Measurements from ENCODE around the gene AKAP7.

The AKAP7 gene

DNA sequence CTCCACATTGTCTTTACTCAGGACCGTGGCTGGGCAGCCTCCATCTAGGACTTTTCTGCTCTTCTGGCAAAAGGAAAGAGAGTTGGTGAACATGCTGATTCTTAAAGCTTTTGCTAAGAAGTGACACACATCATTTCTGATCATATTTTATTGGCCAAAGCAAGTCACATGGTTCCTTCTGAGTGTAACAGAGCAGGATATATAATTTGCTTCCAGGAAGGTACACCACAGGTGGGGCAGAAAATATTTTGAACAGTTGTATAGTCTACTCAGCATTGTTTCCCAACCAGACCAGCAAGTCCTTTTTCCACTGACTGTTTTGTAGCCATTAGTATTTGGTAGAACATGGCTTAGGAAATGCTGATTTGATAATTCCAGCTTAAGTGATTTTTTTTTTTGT is 73.5 kb downstream of the AKAP7 start:
- no peaks in the 10 kb centered on the region for H3K36me3 ChIP-seq (ENCODE audit: control insufficient read depth, insufficient read depth, low read length)
- H3K9me3 ChIP-seq (ENCODE audit: control insufficient read depth, insufficient read depth, low read length) = no peaks in the 10 kb centered on the region
- H3K9ac ChIP-seq (ENCODE audit: low read depth, low read length) = no peak overlapping the region
- no peak overlapping the region for H3K4me3 ChIP-seq (ENCODE audit: low read depth, low read length)
- no peaks in the 10 kb centered on the region for H3K27me3 ChIP-seq (ENCODE audit: control insufficient read depth, insufficient read depth, low read length)
- H3K4me1 ChIP-seq (ENCODE audit: control insufficient read depth, insufficient read depth, low read length) = peaks cover 8% of the 10 kb centered on the region

DNA sequence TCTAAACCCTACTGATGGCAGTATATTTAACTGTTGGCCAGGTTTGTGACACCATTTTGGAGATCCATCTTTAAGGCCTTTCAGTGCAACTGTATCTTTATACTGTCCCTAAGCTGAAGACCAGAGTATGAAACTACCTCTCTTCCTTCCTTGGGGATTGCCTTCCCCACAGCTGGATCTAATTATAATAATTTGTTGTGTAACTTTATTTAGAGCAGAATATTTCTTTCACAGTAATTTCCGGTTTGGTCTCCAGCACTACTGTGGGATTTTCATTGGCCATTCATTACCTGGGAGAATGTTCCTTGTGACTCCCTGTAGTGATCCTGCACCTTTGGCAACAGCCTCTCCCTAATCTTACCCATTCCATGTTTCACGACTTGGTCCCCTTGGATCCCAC is 75.2 kb downstream of the AKAP7 start:
- Histone ChIP-seq H3K4me3 (ENCODE audit: low read depth, low read length) (no peak overlapping the region), H3K4me1 (ENCODE audit: control insufficient read depth, insufficient read depth, low read length) (peaks cover 6% of the 10 kb centered on the region), H3K36me3 (ENCODE audit: control insufficient read depth, insufficient read depth, low read length) (no peaks in the 10 kb centered on the region), H3K27me3 (ENCODE audit: control insufficient read depth, insufficient read depth, low read length) (no peaks in the 10 kb centered on the region), H3K9me3 (ENCODE audit: control insufficient read depth, insufficient read depth, low read length) (no peaks in the 10 kb centered on the region), H3K9ac (ENCODE audit: low read depth, low read length) (no peak overlapping the region)

DNA sequence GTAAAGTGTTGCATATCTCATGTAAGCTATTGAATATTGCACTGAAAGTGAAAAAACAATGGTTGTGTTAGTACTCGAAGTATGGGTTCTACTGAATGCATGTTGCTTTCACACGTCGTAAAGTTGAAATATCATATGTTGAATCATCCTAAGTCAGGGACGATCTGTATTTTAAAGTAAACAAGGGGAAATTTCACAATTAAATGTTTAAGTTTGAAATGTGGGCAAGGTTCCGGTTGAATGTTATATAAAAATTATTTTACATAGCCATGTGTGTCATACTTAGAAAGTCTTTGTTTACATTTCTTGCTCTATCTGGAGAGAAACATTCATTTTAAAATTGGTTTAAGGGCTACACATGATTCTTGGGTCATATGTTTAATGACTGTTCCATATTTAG is 76.8 kb downstream of the AKAP7 start:
- Histone ChIP-seq H3K4me1 (ENCODE audit: control insufficient read depth, insufficient read depth, low read length) (peaks cover 5% of the 10 kb centered on the region), H3K4me3 (ENCODE audit: low read depth, low read length) (no peak overlapping the region)

DNA sequence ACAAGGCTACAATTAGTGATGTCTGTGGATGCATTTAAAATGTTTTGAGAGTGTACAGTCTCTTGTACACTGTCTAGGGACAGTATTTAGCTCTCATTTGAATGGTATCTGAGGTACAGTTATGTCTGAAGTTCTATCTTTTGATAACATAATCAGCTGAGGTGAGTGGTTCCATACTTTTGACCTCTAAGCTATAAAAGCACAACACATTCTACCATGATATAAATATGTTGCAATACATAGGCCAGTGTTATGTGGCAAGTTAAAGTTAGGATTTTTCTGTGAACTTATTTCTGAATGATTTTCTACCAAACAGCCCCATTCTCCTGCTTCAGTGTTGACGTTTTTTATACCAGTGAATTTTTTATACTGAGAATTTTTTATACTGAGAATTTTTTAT is 77.6 kb downstream of the AKAP7 start:
- Histone ChIP-seq H3K27me3 (ENCODE audit: control insufficient read depth, insufficient read depth, low read length) (no peaks in the 10 kb centered on the region), H3K9me3 (ENCODE audit: control insufficient read depth, insufficient read depth, low read length) (no peaks in the 10 kb centered on the region), H3K9ac (ENCODE audit: low read depth, low read length) (no peak overlapping the region), H3K4me3 (ENCODE audit: low read depth, low read length) (no peak overlapping the region), H3K4me1 (ENCODE audit: control insufficient read depth, insufficient read depth, low read length) (peaks cover 5% of the 10 kb centered on the region), H3K36me3 (ENCODE audit: control insufficient read depth, insufficient read depth, low read length) (no peaks in the 10 kb centered on the region)

More for the DNA sequence above, 76.8 kb downstream of the AKAP7 start:
- Histone ChIP-seq H3K36me3 (ENCODE audit: control insufficient read depth, insufficient read depth, low read length) (no peaks in the 10 kb centered on the region), H3K9ac (ENCODE audit: low read depth, low read length) (no peak overlapping the region), H3K9me3 (ENCODE audit: control insufficient read depth, insufficient read depth, low read length) (no peaks in the 10 kb centered on the region), H3K27me3 (ENCODE audit: control insufficient read depth, insufficient read depth, low read length) (no peaks in the 10 kb centered on the region)

DNA sequence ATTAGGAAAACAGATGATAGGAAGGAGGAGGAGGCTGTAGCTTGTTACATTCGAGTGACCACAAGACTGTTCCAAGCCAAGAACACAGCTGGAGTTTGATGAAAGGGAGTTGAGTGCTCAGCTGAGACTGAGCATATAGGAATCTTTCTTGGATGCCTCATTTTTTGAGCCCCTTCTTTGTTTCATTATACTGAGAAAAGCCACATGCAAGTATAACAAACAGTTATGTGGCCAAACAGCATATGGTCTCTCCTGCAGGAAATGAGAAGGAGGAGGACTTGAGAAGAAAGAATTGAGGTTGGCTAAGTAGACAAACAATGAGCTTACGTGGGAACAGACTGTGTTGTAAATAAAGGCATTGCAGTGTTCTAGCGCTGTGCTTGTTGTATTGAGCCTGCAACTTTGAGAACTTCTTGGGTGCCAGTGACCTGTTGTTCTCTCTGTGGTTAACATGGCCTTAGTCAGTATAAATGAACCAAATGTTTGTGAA is 78.3 kb downstream of the AKAP7 start:
- Histone ChIP-seq H3K9ac (ENCODE audit: low read depth, low read length) (no peak overlapping the region), H3K27me3 (ENCODE audit: control insufficient read depth, insufficient read depth, low read length) (no peaks in the 10 kb centered on the region), H3K4me3 (ENCODE audit: low read depth, low read length) (no peak overlapping the region), H3K4me1 (ENCODE audit: control insufficient read depth, insufficient read depth, low read length) (no peaks in the 10 kb centered on the region), H3K9me3 (ENCODE audit: control insufficient read depth, insufficient read depth, low read length) (no peaks in the 10 kb centered on the region), H3K36me3 (ENCODE audit: control insufficient read depth, insufficient read depth, low read length) (no peaks in the 10 kb centered on the region)

DNA sequence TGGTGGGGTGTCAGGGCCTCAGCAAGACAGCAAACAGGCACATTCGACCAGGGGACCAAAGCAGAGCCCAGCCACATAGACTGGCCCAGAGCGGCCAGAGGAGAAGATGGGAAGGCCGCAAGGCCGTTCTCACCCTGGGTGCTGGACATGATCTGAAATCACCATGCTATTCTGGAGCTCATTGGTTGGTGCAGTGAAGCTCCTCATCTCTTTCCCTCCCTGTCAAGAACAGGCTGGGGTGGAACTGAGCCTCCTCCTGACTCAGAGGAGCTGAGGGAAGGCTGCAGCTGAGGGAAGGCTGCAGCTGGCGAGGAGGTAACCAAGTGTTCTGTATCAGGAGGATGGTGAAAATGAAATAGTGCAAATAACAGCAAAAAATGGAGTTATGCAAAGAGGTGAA is 80.0 kb downstream of the AKAP7 start:
- no peak overlapping the region for H3K4me3 ChIP-seq (ENCODE audit: low read depth, low read length)
- no peaks in the 10 kb centered on the region for H3K36me3 ChIP-seq (ENCODE audit: control insufficient read depth, insufficient read depth, low read length)
- no peak overlapping the region for H3K9ac ChIP-seq (ENCODE audit: low read depth, low read length)
- no peaks in the 10 kb centered on the region for H3K27me3 ChIP-seq (ENCODE audit: control insufficient read depth, insufficient read depth, low read length)
- H3K4me1 ChIP-seq (ENCODE audit: control insufficient read depth, insufficient read depth, low read length) = no peaks in the 10 kb centered on the region
- no peaks in the 10 kb centered on the region for H3K9me3 ChIP-seq (ENCODE audit: control insufficient read depth, insufficient read depth, low read length)

DNA sequence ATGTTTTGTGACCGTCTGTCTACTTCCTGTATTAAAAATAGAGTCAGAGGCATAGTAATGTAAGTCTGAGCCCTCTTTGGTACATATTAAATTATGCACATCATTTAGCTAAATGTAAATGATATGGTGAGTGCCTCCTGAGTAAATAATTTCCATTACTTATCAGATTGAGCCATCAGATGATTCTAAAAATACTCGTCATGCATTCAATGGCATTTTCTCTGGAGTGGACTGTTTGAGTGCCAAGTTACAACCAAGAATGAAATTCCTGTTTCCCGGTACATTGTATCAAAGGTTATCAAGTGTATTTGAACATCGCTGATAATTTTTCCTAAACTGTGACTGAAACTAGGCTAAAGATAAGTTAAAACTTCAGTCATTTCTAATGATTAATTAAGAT is 81.0 kb downstream of the AKAP7 start:
- Histone ChIP-seq H3K9ac (ENCODE audit: low read depth, low read length) (no peak overlapping the region), H3K4me3 (ENCODE audit: low read depth, low read length) (no peak overlapping the region), H3K4me1 (ENCODE audit: control insufficient read depth, insufficient read depth, low read length) (no peaks in the 10 kb centered on the region), H3K36me3 (ENCODE audit: control insufficient read depth, insufficient read depth, low read length) (no peaks in the 10 kb centered on the region), H3K27me3 (ENCODE audit: control insufficient read depth, insufficient read depth, low read length) (no peaks in the 10 kb centered on the region), H3K9me3 (ENCODE audit: control insufficient read depth, insufficient read depth, low read length) (no peaks in the 10 kb centered on the region)

DNA sequence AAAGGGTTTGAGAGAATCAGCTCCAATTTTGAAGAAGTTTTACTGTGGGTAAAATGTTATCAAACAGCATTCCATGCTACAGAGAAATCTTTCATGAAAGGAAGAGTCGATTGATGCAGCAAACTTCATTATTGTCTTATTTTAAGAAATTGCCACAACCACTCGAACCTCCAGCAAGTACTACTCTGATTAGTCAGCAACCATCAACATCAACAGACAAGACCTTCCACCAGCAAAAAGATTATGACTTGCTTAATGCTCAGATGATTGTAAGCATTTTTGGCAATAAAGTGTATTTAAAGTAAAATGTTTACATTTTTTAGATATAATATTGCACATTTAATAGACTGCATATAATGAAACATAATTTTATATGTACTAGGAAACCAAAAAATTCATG is 87.5 kb downstream of the AKAP7 start:
- H3K4me3 ChIP-seq (ENCODE audit: low read depth, low read length) = no peak overlapping the region
- no peak overlapping the region for H3K9ac ChIP-seq (ENCODE audit: low read depth, low read length)
- H3K4me1 ChIP-seq (ENCODE audit: control insufficient read depth, insufficient read depth, low read length) = peaks cover 8% of the 10 kb centered on the region
- H3K36me3 ChIP-seq (ENCODE audit: control insufficient read depth, insufficient read depth, low read length) = no peaks in the 10 kb centered on the region
- no peaks in the 10 kb centered on the region for H3K9me3 ChIP-seq (ENCODE audit: control insufficient read depth, insufficient read depth, low read length)
- no peaks in the 10 kb centered on the region for H3K27me3 ChIP-seq (ENCODE audit: control insufficient read depth, insufficient read depth, low read length)

DNA sequence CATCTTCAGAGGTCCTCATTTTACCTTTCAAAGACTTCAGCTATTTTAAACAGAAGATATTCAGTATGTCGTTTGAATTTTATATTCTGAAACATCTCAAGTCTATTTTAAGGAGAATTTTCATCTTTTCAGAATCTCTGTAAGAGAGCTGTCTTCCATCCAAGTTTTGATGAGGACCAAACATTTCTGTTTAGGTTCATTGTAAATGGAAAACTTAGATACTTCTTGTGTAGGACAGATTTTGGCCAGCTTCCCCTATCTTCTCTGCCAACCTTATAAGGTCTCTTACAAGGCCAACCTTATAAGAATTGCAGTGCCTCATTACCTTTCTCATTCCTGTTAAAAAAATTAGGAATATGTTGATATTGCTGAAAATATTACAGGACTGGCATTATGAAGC is 88.1 kb downstream of the AKAP7 start:
- Histone ChIP-seq H3K4me3 (ENCODE audit: low read depth, low read length) (no peak overlapping the region), H3K9me3 (ENCODE audit: control insufficient read depth, insufficient read depth, low read length) (no peaks in the 10 kb centered on the region), H3K4me1 (ENCODE audit: control insufficient read depth, insufficient read depth, low read length) (peaks cover 8% of the 10 kb centered on the region), H3K9ac (ENCODE audit: low read depth, low read length) (no peak overlapping the region), H3K36me3 (ENCODE audit: control insufficient read depth, insufficient read depth, low read length) (no peaks in the 10 kb centered on the region), H3K27me3 (ENCODE audit: control insufficient read depth, insufficient read depth, low read length) (no peaks in the 10 kb centered on the region)

DNA sequence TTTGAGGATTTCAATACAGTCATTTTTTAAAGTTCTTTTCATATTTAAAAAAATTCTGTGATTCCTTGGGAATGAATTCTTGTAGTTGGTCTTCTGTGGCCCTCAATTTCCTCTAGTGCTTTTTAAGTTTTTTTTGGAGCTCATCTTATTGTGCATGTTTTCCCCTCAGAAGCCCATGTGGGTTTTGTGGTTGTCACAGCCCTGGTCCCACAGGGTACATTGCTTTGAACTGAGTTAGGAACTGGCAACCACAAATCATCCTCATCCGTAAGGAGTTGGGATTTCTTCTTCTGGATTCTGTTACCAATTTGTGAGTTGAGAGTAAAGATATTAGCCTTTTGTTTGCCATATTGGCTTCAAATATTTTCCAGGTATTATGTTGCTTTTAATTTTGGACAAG is 89.9 kb downstream of the AKAP7 start:
- H3K4me1 ChIP-seq (ENCODE audit: control insufficient read depth, insufficient read depth, low read length) = peaks cover 8% of the 10 kb centered on the region
- no peaks in the 10 kb centered on the region for H3K27me3 ChIP-seq (ENCODE audit: control insufficient read depth, insufficient read depth, low read length)
- H3K4me3 ChIP-seq (ENCODE audit: low read depth, low read length) = no peak overlapping the region
- H3K36me3 ChIP-seq (ENCODE audit: control insufficient read depth, insufficient read depth, low read length) = no peaks in the 10 kb centered on the region
- no peaks in the 10 kb centered on the region for H3K9me3 ChIP-seq (ENCODE audit: control insufficient read depth, insufficient read depth, low read length)
- no peak overlapping the region for H3K9ac ChIP-seq (ENCODE audit: low read depth, low read length)

DNA sequence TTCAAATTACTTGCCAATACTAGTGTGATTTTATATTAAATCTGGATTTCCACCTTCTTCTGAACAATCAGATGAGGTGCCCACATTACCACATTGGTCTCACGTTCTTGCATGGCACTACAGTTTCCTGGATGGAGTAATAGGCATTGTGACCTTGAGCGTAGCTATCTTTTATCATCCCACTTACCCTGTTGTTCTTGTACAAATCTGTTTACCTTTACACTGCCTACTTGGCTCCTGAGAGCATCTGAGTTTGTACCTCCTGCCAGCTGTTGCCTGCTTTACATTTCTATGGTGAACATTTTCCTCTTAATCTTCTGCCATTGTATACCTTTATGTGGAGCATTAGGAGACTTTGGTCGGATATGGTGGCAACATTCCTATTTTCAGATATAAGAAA is 90.7 kb downstream of the AKAP7 start:
- H3K27me3 ChIP-seq (ENCODE audit: control insufficient read depth, insufficient read depth, low read length) = no peaks in the 10 kb centered on the region
- H3K9me3 ChIP-seq (ENCODE audit: control insufficient read depth, insufficient read depth, low read length) = no peaks in the 10 kb centered on the region
- peaks cover 8% of the 10 kb centered on the region for H3K4me1 ChIP-seq (ENCODE audit: control insufficient read depth, insufficient read depth, low read length)
- no peak overlapping the region for H3K9ac ChIP-seq (ENCODE audit: low read depth, low read length)
- H3K36me3 ChIP-seq (ENCODE audit: control insufficient read depth, insufficient read depth, low read length) = no peaks in the 10 kb centered on the region
- H3K4me3 ChIP-seq (ENCODE audit: low read depth, low read length) = no peak overlapping the region

DNA sequence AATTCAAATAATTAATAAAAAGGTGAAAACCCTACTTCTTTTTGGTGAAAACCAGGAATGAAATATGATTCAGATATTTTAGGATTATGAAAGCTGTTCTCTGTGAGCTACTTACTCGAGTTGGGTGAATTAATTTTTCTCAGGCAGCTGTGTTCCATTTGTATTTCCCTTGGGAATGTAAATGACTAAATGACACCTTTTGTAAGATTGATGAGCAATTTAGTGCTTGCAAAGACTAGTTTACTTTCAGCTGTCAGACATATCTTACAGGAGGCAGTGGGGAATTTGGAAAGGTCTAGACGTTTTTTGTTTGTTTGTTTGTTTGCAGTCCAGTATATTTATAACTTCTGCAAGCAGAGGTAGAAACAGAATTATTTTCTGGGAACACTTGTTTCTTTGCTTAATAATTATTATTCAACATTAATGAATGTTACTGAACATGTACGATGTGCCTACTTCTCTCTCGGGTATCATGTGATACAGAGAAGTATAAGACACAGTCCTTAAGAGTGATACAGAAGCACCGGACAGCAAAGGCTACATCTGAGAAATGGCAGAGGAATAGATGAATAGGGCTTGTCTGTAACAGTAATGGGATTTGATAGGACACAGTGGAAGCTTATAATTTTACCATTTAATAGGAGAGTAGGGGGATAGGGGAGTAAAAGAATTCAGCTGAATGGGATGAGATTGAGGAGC is 91.3 kb downstream of the AKAP7 start:
- no peaks in the 10 kb centered on the region for H3K9me3 ChIP-seq (ENCODE audit: control insufficient read depth, insufficient read depth, low read length)
- H3K36me3 ChIP-seq (ENCODE audit: control insufficient read depth, insufficient read depth, low read length) = no peaks in the 10 kb centered on the region
- no peaks in the 10 kb centered on the region for H3K27me3 ChIP-seq (ENCODE audit: control insufficient read depth, insufficient read depth, low read length)
- H3K4me1 ChIP-seq (ENCODE audit: control insufficient read depth, insufficient read depth, low read length) = peaks cover 10% of the 10 kb centered on the region
- no peak overlapping the region for H3K9ac ChIP-seq (ENCODE audit: low read depth, low read length)
- no peak overlapping the region for H3K4me3 ChIP-seq (ENCODE audit: low read depth, low read length)
